Lower lobe of right lung (tissue), 2 donors: ENCODE results near the gene P3R3URF. TPM values are rescaled to one million over a fixed set of nuclear protein-coding genes. Genes with fewer than 3 reads are reported as not detected.
A peak's percentile ranks its signal among the peaks of the same experiment; 100 is the strongest.
"Not testable (repeated sequence)": the region's sequence is repeated elsewhere in the genome, so short reads cannot be mapped to it uniquely, and the experiment has no call there.

ENCODE experiments used
- ATAC-seq, 2 donors: fragments of 200-7000 bp; cut with Tn5 transposase; one replicate each; pipeline ENCODE4 v1.9.1; 2020 to 2022; ENCODE audit warnings: mild to moderate bottlenecking in 2 of 2, moderate library complexity in 2 of 2
- DNase-seq: peaks from one replicate; pipeline ENCODE4 v3.0.0-alpha.2; 2020
- H3K27ac ChIP-seq: fragments of 200-600 bp; one replicate; pipeline ENCODE4 v1.8.0; 2022
- H3K27me3 ChIP-seq: fragments of 200-600 bp; one replicate; pipeline ENCODE4 v1.8.0; 2022; ENCODE audit warnings: low read depth
- H3K36me3 ChIP-seq: fragments of 200-600 bp; one replicate; pipeline ENCODE4 v1.8.0; 2022; ENCODE audit warnings: mild to moderate bottlenecking
- H3K4me1 ChIP-seq: fragments of 200-600 bp; one replicate; pipeline ENCODE4 v1.8.0; 2022
- H3K4me3 ChIP-seq: fragments of 200-600 bp; one replicate; pipeline ENCODE4 v1.8.0; 2022; ENCODE audit warnings: mild to moderate bottlenecking
- H3K9me3 ChIP-seq: fragments of 200-600 bp; one replicate; pipeline ENCODE4 v1.8.0; 2022
- CTCF ChIP-seq: fragments of 200-600 bp; IDR thresholded peaks from one replicate; pipeline ENCODE4 v1.8.0; 2022; ENCODE audit warnings: antibody characterized with exemption, mild to moderate bottlenecking
- intact Hi-C: fragments of 100-400 bp; cut with DNase I; formaldehyde crosslinking; loops from one replicate; pipeline ENCODE4 v1.11.0; 2022
- long read RNA-seq: library from polyadenylated mRNA; unstranded; transcript quantifications from one replicate; pipeline ENCODE4 v2.0.0, GENCODE V29; 2021
- total RNA-seq: library from RNA; stranded (reverse); fragmentation: NEBNext Ultra II Directional; extraction: Animal tissue kit (Norgen Biotek cat#: 25700); gene quantifications from one replicate; pipeline ENCODE4 v1.2.1, GENCODE V29; 2021
- donor health status: DM: no; HTN: yes; CAD: no; lungs with severe emphysema.

P3R3URF gene
- total RNA-seq, result not detected
- long read RNA-seq, result 0 reads

GRCh38 chr1:46176211-46176865 lies at the start of gene P3R3URF:
Gene P3R3URF (minus strand): TSS chr1:46176488. CDS start chr1:46176471, 17 bp downstream.
- peak within 1 kb of the TSS; percentile 66 for H3K27ac ChIP-seq
- DNase-seq, result no peak
- intact Hi-C loops, result no loop called here

GRCh38 chr1:46224966-46225365 lies 48.7 kb upstream of the P3R3URF start:
- Histone ChIP-seq H3K4me1 (no peaks in the 10 kb centered on the region), H3K9me3 (no peaks in the 10 kb centered on the region), H3K4me3 (no peak overlapping the region), H3K27ac (no peak overlapping the region), H3K36me3 (no peaks in the 10 kb centered on the region), H3K27me3 (no peaks in the 10 kb centered on the region)
- intact Hi-C loops, result no loop called here
- no peak for TF ChIP-seq CTCF
- no peak for DNase-seq
- ATAC-seq, result no peak

More at GRCh38 chr1:46176211-46176865, at the start of gene P3R3URF:
- no peak for TF ChIP-seq CTCF
- H3K9me3 ChIP-seq, result no peaks in the 10 kb centered on the region
- H3K4me1 ChIP-seq, result peaks cover 59% of the 10 kb centered on the region
- no peak within 1 kb of the TSS for H3K4me3 ChIP-seq
- no peak for ATAC-seq
- H3K27me3 ChIP-seq, result no peaks in the 10 kb centered on the region
- H3K36me3 ChIP-seq, result no peaks in the 10 kb centered on the region

GRCh38 chr1:46223472-46223943 lies 47.2 kb upstream of the P3R3URF start:
- Histone ChIP-seq H3K4me1 (no peaks in the 10 kb centered on the region), H3K4me3 (no peak overlapping the region), H3K27me3 (no peaks in the 10 kb centered on the region), H3K9me3 (no peaks in the 10 kb centered on the region), H3K27ac (no peak overlapping the region), H3K36me3 (no peaks in the 10 kb centered on the region)
- intact Hi-C loops, result no loop called here
- TF ChIP-seq CTCF, result peak; percentile 89
- ATAC-seq, result peak; percentile 86 to 94
- peak; percentile 69 for DNase-seq

DNA sequence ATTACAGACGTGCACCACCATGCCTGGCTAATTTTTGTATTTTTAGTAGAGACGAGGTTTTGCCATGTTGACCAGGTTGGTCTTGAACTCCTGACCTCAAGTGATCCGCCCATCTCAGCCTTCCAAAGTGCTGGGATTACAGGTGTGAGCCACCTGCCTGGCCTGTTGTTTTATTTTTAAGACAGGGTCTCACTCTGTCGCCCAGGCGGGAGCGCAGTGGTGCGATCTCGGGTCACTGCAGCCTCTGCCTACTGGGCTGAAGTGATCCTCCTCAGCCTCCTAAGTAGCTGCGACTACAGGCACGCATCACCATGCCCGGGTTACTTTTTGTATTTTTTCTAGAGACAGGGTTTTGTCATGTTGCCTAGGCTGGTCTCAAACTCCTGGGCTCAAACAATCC lies 46.8 kb upstream of the P3R3URF start:
- H3K9me3 ChIP-seq, H3K27me3 ChIP-seq, H3K36me3 ChIP-seq, H3K4me3 ChIP-seq, H3K4me1 ChIP-seq, intact Hi-C loops, H3K27ac ChIP-seq, DNase-seq, ATAC-seq: not testable (repeated sequence)

DNA sequence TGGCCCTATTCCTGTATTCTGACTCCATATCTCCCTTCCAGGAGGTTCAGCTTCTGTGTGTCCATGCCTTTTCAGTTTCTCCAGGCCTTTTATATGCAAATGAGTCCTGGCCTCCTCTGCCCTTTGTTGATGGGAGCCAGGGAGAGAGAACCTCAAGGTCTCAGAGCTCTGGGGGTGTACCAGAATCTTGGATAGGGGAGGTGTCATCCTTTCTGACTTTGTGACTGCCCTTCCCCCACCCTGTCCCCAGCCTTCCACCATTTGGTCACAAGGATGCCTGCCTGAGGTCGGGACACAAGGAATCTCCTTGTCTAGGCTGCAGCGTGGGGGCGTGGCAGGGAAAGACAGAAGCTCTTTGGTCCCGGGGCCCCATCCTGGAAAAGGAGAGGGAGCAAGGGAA lies 45.5 kb upstream of the P3R3URF start:
- no peaks in the 10 kb centered on the region for H3K9me3 ChIP-seq
- no peaks in the 10 kb centered on the region for H3K27me3 ChIP-seq
- no peaks in the 10 kb centered on the region for H3K4me1 ChIP-seq
- H3K36me3 ChIP-seq, result no peaks in the 10 kb centered on the region
- ATAC-seq (no peak), DNase-seq (no peak)
- TF ChIP-seq CTCF, result no peak
- H3K4me3 ChIP-seq, result no peak overlapping the region
- no peak overlapping the region for H3K27ac ChIP-seq
- intact Hi-C loops, result no loop called here

GRCh38 chr1:46220808-46221207 lies 44.5 kb upstream of the P3R3URF start:
- H3K27ac ChIP-seq, result no peak overlapping the region
- H3K36me3 ChIP-seq, result no peaks in the 10 kb centered on the region
- ATAC-seq (no peak), DNase-seq (no peak)
- intact Hi-C loops, result no loop called here
- TF ChIP-seq CTCF, result no peak
- no peaks in the 10 kb centered on the region for H3K4me1 ChIP-seq
- H3K27me3 ChIP-seq, result no peaks in the 10 kb centered on the region
- H3K4me3 ChIP-seq, result no peak overlapping the region
- H3K9me3 ChIP-seq, result no peaks in the 10 kb centered on the region
